ENCODE results near the gene SLC9C2.
"Not testable (repeated sequence)": the region's sequence is repeated elsewhere in the genome, so short reads cannot be mapped to it uniquely, and the experiment has no call there.

SLC9C2 gene

GRCh38 chr1:173527151-173527826, 75.6 kb downstream of the SLC9C2 start:
- DNase-seq: no peak

- DNase-seq: no peak
Measured at GRCh38 chr1:173525926-173526325, 76.9 kb downstream of the SLC9C2 start.

- no peak for DNase-seq
Measured at GRCh38 chr1:173523329-173523728, 79.5 kb downstream of the SLC9C2 start.

GRCh38 chr1:173520799-173521198, 82.1 kb downstream of the SLC9C2 start:
- no peak for DNase-seq

- not testable (repeated sequence) for DNase-seq
Measured at GRCh38 chr1:173514503-173514902, 88.4 kb downstream of the SLC9C2 start.

- no peak for DNase-seq
Measured at GRCh38 chr1:173509797-173510196, 93.1 kb downstream of the SLC9C2 start.

- no peak for DNase-seq
Measured at GRCh38 chr1:173508541-173508940, 94.3 kb downstream of the SLC9C2 start.

- no peak for DNase-seq
Measured at GRCh38 chr1:173507847-173508209, 95.0 kb downstream of the SLC9C2 start.

GRCh38 chr1:173507205-173507846, 95.5 kb downstream of the SLC9C2 start:
- DNase-seq: no peak

- DNase-seq: no peak
Measured at GRCh38 chr1:173506437-173506836, 96.4 kb downstream of the SLC9C2 start.

- DNase-seq: no peak
Measured at GRCh38 chr1:173505391-173505790, 97.5 kb downstream of the SLC9C2 start.

GRCh38 chr1:173504268-173504667, 98.6 kb downstream of the SLC9C2 start:
- DNase-seq: no peak

GRCh38 chr1:173503391-173503790, 99.5 kb downstream of the SLC9C2 start:
- DNase-seq: no peak

- DNase-seq: no peak
Measured at GRCh38 chr1:173502104-173502503, 100.8 kb downstream of the SLC9C2 start.

GRCh38 chr1:173499729-173500128, 103.1 kb downstream of the SLC9C2 start:
- DNase-seq: no peak

- DNase-seq: no peak
Measured at GRCh38 chr1:173496757-173497320, 106.0 kb downstream of the SLC9C2 start.

- DNase-seq: no peak
Measured at GRCh38 chr1:173495609-173496267, 107.1 kb downstream of the SLC9C2 start.

- not testable (repeated sequence) for DNase-seq
Measured at GRCh38 chr1:173493125-173493524, 109.7 kb downstream of the SLC9C2 start.

GRCh38 chr1:173491508-173491907, 111.4 kb downstream of the SLC9C2 start:
- no peak for DNase-seq

GRCh38 chr1:173489929-173490328, 112.9 kb downstream of the SLC9C2 start:
- no peak for DNase-seq

GRCh38 chr1:173489149-173489600, 113.7 kb downstream of the SLC9C2 start:
- DNase-seq: no peak

- DNase-seq: no peak
Measured at GRCh38 chr1:173488001-173488400, 114.9 kb downstream of the SLC9C2 start.

- no peak for DNase-seq
Measured at GRCh38 chr1:173485401-173485800, 117.5 kb downstream of the SLC9C2 start.

GRCh38 chr1:173484276-173484675, 118.6 kb downstream of the SLC9C2 start:
- DNase-seq: no peak
